Measurements from ENCODE around the gene NTMT1.

DNA sequence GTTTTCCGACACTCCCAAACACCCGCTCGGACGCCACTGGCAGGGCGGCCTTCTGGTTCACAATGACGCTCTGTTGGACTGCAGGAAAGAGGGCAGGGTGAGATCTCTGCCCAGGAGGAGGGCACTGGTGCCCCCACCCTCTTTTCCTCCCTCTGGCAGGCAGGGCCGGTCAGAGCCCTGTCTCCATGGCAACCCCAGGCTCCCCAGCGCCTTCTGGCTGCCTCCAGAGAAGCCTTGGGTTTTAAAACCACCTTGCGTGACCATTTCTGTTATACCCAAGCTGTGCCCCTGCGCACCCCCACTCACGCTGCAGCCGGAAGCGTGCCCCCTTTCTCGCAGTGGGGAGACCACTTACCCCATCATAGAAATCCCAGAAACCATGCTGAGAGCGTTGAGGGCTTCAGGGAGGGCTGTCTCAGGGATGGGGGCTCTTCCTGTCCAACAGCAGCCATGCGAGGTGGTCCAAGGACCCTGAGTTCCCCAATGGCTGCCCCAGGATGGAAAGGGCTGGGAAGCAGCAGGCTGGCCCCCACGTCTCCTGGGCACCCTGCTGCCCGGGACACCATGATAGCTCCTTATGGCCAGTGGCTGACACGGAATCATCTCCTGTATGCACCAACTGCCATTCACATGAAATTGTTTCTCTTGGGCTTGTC lies 12.3 kb upstream of the NTMT1 start:
- TF ChIP-seq, protein P1, sequence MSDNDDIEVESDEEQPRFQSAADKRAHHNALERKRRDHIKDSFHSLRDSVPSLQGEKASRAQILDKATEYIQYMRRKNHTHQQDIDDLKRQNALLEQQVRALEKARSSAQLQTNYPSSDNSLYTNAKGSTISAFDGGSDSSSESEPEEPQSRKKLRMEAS (IDR thresholded peaks at IDR 0.05; ENCODE audit: low read depth, low read length) = no peak
- TF ChIP-seq RFX5 (IDR thresholded peaks at IDR 0.05; ENCODE audit: low read depth, low read length) (no peak), POLR2AphosphoS5 (IDR thresholded peaks at IDR 0.05; ENCODE audit: low read length) (no peak), YY1 (IDR thresholded peaks at IDR 0.05; ENCODE audit: low read depth, low read length) (no peak)

Data from GM12878 (cell line).